ENCODE measurements around the gene SOX13.

- TF ChIP-seq CTCF (IDR thresholded peaks at IDR 0.05; ENCODE audit: low read depth, low read length, poor library complexity, severe bottlenecking) = no peak
- TF ChIP-seq EZH2phosphoT487 (IDR thresholded peaks at IDR 0.05; ENCODE audit: borderline replicate concordance, low read length) = no peak
Measured at GRCh38 chr1:204124639-204125038, 51.7 kb downstream of the SOX13 start.

All from DOHH2 (cell line).